Measurements from ENCODE around the gene WDR5B. TPM values are rescaled to one million over a fixed set of nuclear protein-coding genes. Genes with fewer than 3 reads are reported as not detected.
A peak's percentile ranks its signal among the peaks of the same experiment; 100 is the strongest.

Gene WDR5B
- total and polyA plus RNA-seq, 2 of the 8 experiments (the other 6 are each of a cell fraction or from before 2014, with no cell fraction given), result 1.9 to 3.5 TPM

- no peak overlapping the region for H2AK5ac ChIP-seq (ENCODE audit: low read depth, low read length)
- H2BK20ac ChIP-seq (ENCODE audit: low read length), result no peak overlapping the region
- peaks cover 0 to 23% of the 10 kb centered on the region in 2 experiments; a peak in 2 of 4 replicates for H3K79me2 ChIP-seq (ENCODE audit: control insufficient read depth in 1 of 2, insufficient read depth in 2 of 2, low read length in 2 of 2)
- no peak overlapping the region for H4K8ac ChIP-seq (ENCODE audit: extremely low read depth, insufficient read depth, low read length)
- DNase-seq (ENCODE audit: low read depth in 1 of 2, low spot score in 2 of 2), result peak in 1 of 2 experiments; percentile 50
- H3K27me3 ChIP-seq (replicated peaks in 1 of 4; ENCODE audit: control insufficient read depth in 3 of 4, extremely low read depth in 1 of 4, insufficient read depth in 3 of 4, low read length in 3 of 4), result no peaks in the 10 kb centered on the region
- H3K4me2 ChIP-seq (ENCODE audit: insufficient read depth in 1 of 2, low read depth in 2 of 2, low read length in 2 of 2), result peak overlapping the region; percentile 72 to 77
- peaks cover 3% of the 10 kb centered on the region for H3K23me2 ChIP-seq (ENCODE audit: low read depth, low read length)
- peak; percentile 58 for FAIRE-seq
- H4K91ac ChIP-seq (replicated peaks; ENCODE audit: insufficient read length, low read length), result no peak overlapping the region
- no peak overlapping the region for H3K56ac ChIP-seq (replicated peaks; ENCODE audit: insufficient read length, low read depth, low read length)
- peak overlapping the region; percentile 83 to 100 (median 88) for H3K4me3 ChIP-seq (ENCODE audit: extremely low read depth in 1 of 4, insufficient read depth in 2 of 4, low read depth in 3 of 4, low read length in 4 of 4)
- no peak overlapping the region for H2BK12ac ChIP-seq (ENCODE audit: low read depth, low read length)
- no peak overlapping the region for H2BK120ac ChIP-seq (replicated peaks; ENCODE audit: low read depth, low read length)
- no peak overlapping the region for H3K23ac ChIP-seq (ENCODE audit: insufficient read length)
- H3K79me1 ChIP-seq (ENCODE audit: low read depth, low read length), result no peaks in the 10 kb centered on the region
- no peaks in the 10 kb centered on the region for H3K9me3 ChIP-seq (ENCODE audit: insufficient read depth in 2 of 2, low read depth in 1 of 2, low read length in 1 of 2)
- WGBS, 2 experiments (ENCODE audit: extremely low coverage in 1 of 2, insufficient coverage in 1 of 2, insufficient read length in 1 of 2, insufficient replicate concordance in 2 of 2, low coverage in 1 of 2, low lambda C conversion rate in 2 of 2, missing lambda C conversion rate in 1 of 2), result 29% methylated on average over 10 of the region's 10 CpGs; no CpG with 5 or more reads in 1 of the 2 experiments
- H3K36me3 ChIP-seq (ENCODE audit: control insufficient read depth in 2 of 4, insufficient read depth in 4 of 4, low read length in 3 of 4), result peaks cover 0 to 7% (median 3%) of the 10 kb centered on the region in 4 experiments; a peak in 3 of 8 replicates
- no peak overlapping the region for H4K5ac ChIP-seq (ENCODE audit: insufficient read length, low read depth, low read length)
- no peaks in the 10 kb centered on the region for H4K20me1 ChIP-seq (replicated peaks in 1 of 2; ENCODE audit: control insufficient read depth in 1 of 2, insufficient read depth in 2 of 2, low read length in 2 of 2)
- H3K27ac ChIP-seq (ENCODE audit: low read depth, low read length), result no peak overlapping the region
- no peak overlapping the region for H2BK15ac ChIP-seq (ENCODE audit: low read length)
- POLR2A ChIA-PET (ENCODE audit: partially characterized antibody), result interaction anchor here (1.1 to 4.0 kb wide), 7 partner anchors 12 to 264 kb away, joined by 3 to 29 read pairs (median 7); partner anchors contain the start of genes FAM162A, KPNA1 and MIX23
- no peak overlapping the region for H2AFZ ChIP-seq (ENCODE audit: low read length)
- CTCF ChIA-PET (ENCODE audit: partially characterized antibody), result interaction anchor here (2.2 to 3.9 kb wide), 3 partner anchors 10 to 30 kb away, joined by 9 to 17 read pairs (median 16); partner anchors contain the start of gene FAM162A
- H3K4me1 ChIP-seq (replicated peaks in 1 of 4; ENCODE audit: control insufficient read depth in 3 of 4, insufficient read depth in 4 of 4, low read length in 3 of 4), result peaks cover 0 to 7% (median 3%) of the 10 kb centered on the region in 4 experiments; a peak in 1 of 7 replicates
- H3K9ac ChIP-seq (replicated peaks in 1 of 4; ENCODE audit: extremely low read depth in 1 of 4, low read depth in 3 of 4, low read length in 3 of 4), result peak overlapping the region; percentile 45 to 84 (median 68); a peak in 6 of 7 replicates
- no peak overlapping the region for H2BK5ac ChIP-seq (ENCODE audit: low read depth, low read length)
- no peak overlapping the region for H3K14ac ChIP-seq (ENCODE audit: insufficient read length)
- H3K18ac ChIP-seq (ENCODE audit: extremely low read depth, low read length), result no peak overlapping the region
- H3K4ac ChIP-seq (replicated peaks; ENCODE audit: insufficient read length, low read depth, low read length), result no peak overlapping the region
- TF ChIP-seq SIN3A (conservative IDR thresholded peaks at IDR 0.05 in 1 of 2, IDR thresholded peaks at IDR 0.05 in 1 of 2; ENCODE audit: low read depth in 1 of 2, low read length in 2 of 2), result peak; percentile 82 to 89; a peak in 2 of 4 replicates
- no peak for TF ChIP-seq ZNF274 (IDR thresholded peaks at IDR 0.05; ENCODE audit: borderline replicate concordance, extremely low read depth, low read length)
Observed at GRCh38 chr3:122415104-122415744, 638 bp downstream of the WDR5B start.
